IPS DF 6.9 (cell line): ENCODE measurements around the gene FREM1.

ENCODE experiments used
- DNase-seq: peaks from one replicate; pipeline ENCODE4 v3.0.0-alpha.2; 2013; ENCODE audit warnings: low read depth, low spot score
- H3K27ac ChIP-seq: one replicate; pipeline ENCODE4 v1.5.1; 2013; ENCODE audit warnings: low read length, control low read depth
- H3K27me3 ChIP-seq: 2 replicates; pipeline ENCODE4 v1.6.1; 2013; ENCODE audit warnings: mild to moderate bottlenecking, low read length; ENCODE audit not compliant: control insufficient read depth, insufficient read depth
- H3K36me3 ChIP-seq: 2 replicates; pipeline ENCODE4 v1.6.1; 2013; ENCODE audit warnings: low read length; ENCODE audit not compliant: control insufficient read depth, insufficient read depth
- H3K4me1 ChIP-seq: 2 replicates; pipeline ENCODE4 v1.6.1; 2013; ENCODE audit warnings: low read length; ENCODE audit not compliant: control insufficient read depth, insufficient read depth
- H3K4me3 ChIP-seq: 2 replicates; pipeline ENCODE4 v1.5.1; 2013; ENCODE audit warnings: mild to moderate bottlenecking, low read length
- H3K9me3 ChIP-seq: 2 replicates; pipeline ENCODE4 v1.6.1; 2013; ENCODE audit warnings: low read length, inconsistent platforms; ENCODE audit not compliant: control insufficient read depth, insufficient read depth
- WGBS: extraction: QIAGEN DNeasy Blood & Tissue Kit; methylation state at CpG from one replicate; pipeline ENCODE4 v1.1.7; 2013; ENCODE audit warnings: mixed read lengths, missing lambda C conversion rate; ENCODE audit not compliant: insufficient read length, insufficient coverage; 5-methylcytosine and 5-hydroxymethylcytosine counted together

FREM1 gene

GRCh38 chr9:14690948-14691730 lies 219.1 kb downstream of the FREM1 start:
- no CpG with 5 or more reads among the region's 7 CpGs for WGBS
- no peaks in the 10 kb centered on the region for H3K27me3 ChIP-seq
- DNase-seq: no peak
- H3K4me3 ChIP-seq: no peak overlapping the region
- H3K9me3 ChIP-seq: no peaks in the 10 kb centered on the region
- peaks cover 4% of the 10 kb centered on the region; the same call in 1 of the 2 replicates for H3K36me3 ChIP-seq
- H3K27ac ChIP-seq: no peak overlapping the region
- H3K4me1 ChIP-seq: peaks cover 1% of the 10 kb centered on the region; the same call in 1 of the 2 replicates

GRCh38 chr9:14687042-14687719 lies 223.0 kb downstream of the FREM1 start:
- no peaks in the 10 kb centered on the region for H3K9me3 ChIP-seq
- DNase-seq: no peak
- WGBS: no CpG with 5 or more reads among the region's 12 CpGs
- H3K27me3 ChIP-seq: no peaks in the 10 kb centered on the region
- no peaks in the 10 kb centered on the region for H3K4me1 ChIP-seq
- H3K36me3 ChIP-seq: peaks cover 4% of the 10 kb centered on the region; the same call in 1 of the 2 replicates
- no peak overlapping the region for H3K27ac ChIP-seq
- H3K4me3 ChIP-seq: no peak overlapping the region

GRCh38 chr9:14686168-14686567 lies 224.1 kb downstream of the FREM1 start:
- no peak overlapping the region for H3K27ac ChIP-seq
- no peak overlapping the region for H3K4me3 ChIP-seq
- no peaks in the 10 kb centered on the region for H3K27me3 ChIP-seq
- no peak for DNase-seq
- H3K4me1 ChIP-seq: no peaks in the 10 kb centered on the region
- H3K9me3 ChIP-seq: no peaks in the 10 kb centered on the region
- peaks cover 4% of the 10 kb centered on the region; the same call in 1 of the 2 replicates for H3K36me3 ChIP-seq
